Tibial nerve (tissue), 4 donors: Measurements from ENCODE around the gene SRPRB. TPM values are rescaled to one million over a fixed set of nuclear protein-coding genes. Genes with fewer than 3 reads are reported as not detected.

Experiments used
- DNase-seq, 2 donors: peaks; one replicate each; pipeline ENCODE4 v3.0.0-alpha.2; 2019; ENCODE audit warnings: low spot score in 2 of 2
- H3K27ac ChIP-seq, 4 donors: fragments of 200-600 bp; sonication (generic) in 3 of 4; one replicate each; pipeline ENCODE4 v1.5.1; 2017 to 2019; ENCODE audit warnings: mild to moderate bottlenecking in 1 of 4
- H3K27me3 ChIP-seq, 2 donors: fragments of 200-600 bp; sonication (generic) in 1 of 2; one replicate each; pipeline versions ENCODE4 v1.5.1 to v1.6.0; 2017 to 2019
- H3K36me3 ChIP-seq, 3 donors: fragments of 200-600 bp; sonication (generic); one replicate each; pipeline ENCODE4 v1.5.1; 2018 to 2019
- H3K4me1 ChIP-seq, 4 donors: fragments of 200-600 bp; sonication (generic) in 3 of 4; one replicate each; pipeline ENCODE4 v1.5.1; 2017 to 2019
- H3K4me3 ChIP-seq, 4 donors: fragments of 200-600 bp; sonication (generic) in 3 of 4; one replicate each; pipeline ENCODE4 v1.5.1; 2017 to 2019; ENCODE audit warnings: mild to moderate bottlenecking in 1 of 4, moderate library complexity in 1 of 4
- H3K9me3 ChIP-seq, 4 donors: fragments of 200-600 bp; sonication (generic) in 3 of 4; one replicate each; pipeline ENCODE4 v1.5.1; 2017 to 2019
- EP300 ChIP-seq, 2 donors: sonication (generic); formaldehyde crosslinking; IDR thresholded peaks; one replicate each; pipeline ENCODE4 v1.6.1; 2017; ENCODE audit warnings: antibody characterized with exemption in 2 of 2, mild to moderate bottlenecking in 1 of 2
- POLR2A ChIP-seq, 2 donors: fragments of 450-650 bp; IDR thresholded peaks; one replicate each; pipeline ENCODE4 v1.6.1; 2017; ENCODE audit warnings: antibody characterized with exemption in 2 of 2, mild to moderate bottlenecking in 2 of 2, moderate library complexity in 2 of 2
- WGBS, 2 donors: methylation state at CpG; one replicate each; pipeline ENCODE4 v1.1.5; 2018; 5-methylcytosine and 5-hydroxymethylcytosine counted together
- total RNA-seq, 4 donors: library from RNA; depleted of rRNA; stranded (reverse); fragments of >200 nt; gene quantifications; one replicate each; pipeline ENCODE4 v1.1.0, GENCODE V29; 2016
- TF ChIP-seq, protein P1 (sequence below), 5 experiments: fragments of 200-600 bp in 3 of 5; fragments of 450-650 bp in 2 of 5; sonication (generic) in 3 of 5; IDR thresholded peaks; one replicate each; pipeline ENCODE4 v1.5.1; 2016 to 2019; ENCODE audit warnings: antibody characterized with exemption in 5 of 5, mild to moderate bottlenecking in 3 of 5, moderate library complexity in 2 of 5

The SRPRB gene
- total RNA-seq, 4 donors from 2014 or later, result 14.3 to 19.7 (median 18.0) TPM

DNA sequence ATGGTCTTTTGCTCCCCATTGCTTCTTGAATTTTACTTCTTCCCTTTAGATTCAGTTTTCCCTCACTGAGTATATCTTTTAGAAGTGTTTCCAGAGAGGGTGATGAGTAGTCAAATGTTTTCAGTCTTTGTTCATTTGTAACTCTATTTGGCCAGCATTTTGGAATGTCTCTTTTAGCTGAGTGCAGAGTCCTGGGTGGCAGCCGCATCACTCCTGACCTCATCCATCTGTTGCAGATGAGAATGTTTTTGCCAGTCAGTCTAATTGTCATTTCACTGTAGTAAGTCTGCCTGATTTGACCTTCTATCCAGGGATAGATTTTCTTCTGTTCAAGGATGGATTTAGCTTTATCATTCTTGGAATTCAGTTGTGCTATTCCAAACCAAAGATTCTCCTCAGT lies 7.3 kb downstream of the SRPRB start:
- H3K4me3 ChIP-seq, result no peak overlapping the region
- no peak for DNase-seq
- H3K9me3 ChIP-seq, result no peaks in the 10 kb centered on the region
- peaks cover 0 to 88% (median 5%) of the 10 kb centered on the region in 3 donors for H3K36me3 ChIP-seq
- no peaks in the 10 kb centered on the region for H3K4me1 ChIP-seq
- TF ChIP-seq EP300 (IDR thresholded peaks at IDR 0.05) (no peak), POLR2A (IDR thresholded peaks at IDR 0.05) (no peak)
- TF ChIP-seq, protein P1, sequence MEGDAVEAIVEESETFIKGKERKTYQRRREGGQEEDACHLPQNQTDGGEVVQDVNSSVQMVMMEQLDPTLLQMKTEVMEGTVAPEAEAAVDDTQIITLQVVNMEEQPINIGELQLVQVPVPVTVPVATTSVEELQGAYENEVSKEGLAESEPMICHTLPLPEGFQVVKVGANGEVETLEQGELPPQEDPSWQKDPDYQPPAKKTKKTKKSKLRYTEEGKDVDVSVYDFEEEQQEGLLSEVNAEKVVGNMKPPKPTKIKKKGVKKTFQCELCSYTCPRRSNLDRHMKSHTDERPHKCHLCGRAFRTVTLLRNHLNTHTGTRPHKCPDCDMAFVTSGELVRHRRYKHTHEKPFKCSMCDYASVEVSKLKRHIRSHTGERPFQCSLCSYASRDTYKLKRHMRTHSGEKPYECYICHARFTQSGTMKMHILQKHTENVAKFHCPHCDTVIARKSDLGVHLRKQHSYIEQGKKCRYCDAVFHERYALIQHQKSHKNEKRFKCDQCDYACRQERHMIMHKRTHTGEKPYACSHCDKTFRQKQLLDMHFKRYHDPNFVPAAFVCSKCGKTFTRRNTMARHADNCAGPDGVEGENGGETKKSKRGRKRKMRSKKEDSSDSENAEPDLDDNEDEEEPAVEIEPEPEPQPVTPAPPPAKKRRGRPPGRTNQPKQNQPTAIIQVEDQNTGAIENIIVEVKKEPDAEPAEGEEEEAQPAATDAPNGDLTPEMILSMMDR (IDR thresholded peaks at IDR 0.05), result no peak
- H3K27ac ChIP-seq, result no peak overlapping the region
- H3K27me3 ChIP-seq, result no peaks in the 10 kb centered on the region
- 65 to 71% methylated on average over 1 of the region's 1 CpG for WGBS, 2 donors

DNA sequence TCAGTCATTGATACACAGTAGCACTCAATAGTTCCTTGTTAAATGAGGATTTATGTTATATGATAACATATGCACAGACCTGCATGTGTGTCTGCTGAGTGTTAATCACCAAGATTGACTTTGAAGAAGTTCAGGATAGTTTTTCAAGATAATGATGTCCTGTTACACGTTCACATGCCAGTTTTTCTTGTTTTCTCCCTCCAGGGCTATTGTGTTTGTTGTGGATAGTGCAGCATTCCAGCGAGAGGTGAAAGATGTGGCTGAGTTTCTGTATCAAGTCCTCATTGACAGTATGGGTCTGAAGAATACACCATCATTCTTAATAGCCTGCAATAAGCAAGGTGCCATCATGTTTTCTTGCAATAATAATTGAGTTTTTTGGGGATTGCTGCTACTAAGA lies 9.8 kb downstream of the SRPRB start:
- WGBS, 2 donors, result 78 to 84% methylated on average over 2 of the region's 2 CpGs
- DNase-seq, result no peak
- peaks cover 0 to 82% (median 8%) of the 10 kb centered on the region in 3 donors for H3K36me3 ChIP-seq
- H3K27ac ChIP-seq, result no peak overlapping the region
- TF ChIP-seq EP300 (IDR thresholded peaks at IDR 0.05), result no peak
- TF ChIP-seq, protein P1 (IDR thresholded peaks at IDR 0.05), result no peak
- no peak for TF ChIP-seq POLR2A (IDR thresholded peaks at IDR 0.05)
- H3K4me1 ChIP-seq, result no peaks in the 10 kb centered on the region
- H3K4me3 ChIP-seq, result no peak overlapping the region
- H3K9me3 ChIP-seq, result no peaks in the 10 kb centered on the region
- no peaks in the 10 kb centered on the region for H3K27me3 ChIP-seq

DNA sequence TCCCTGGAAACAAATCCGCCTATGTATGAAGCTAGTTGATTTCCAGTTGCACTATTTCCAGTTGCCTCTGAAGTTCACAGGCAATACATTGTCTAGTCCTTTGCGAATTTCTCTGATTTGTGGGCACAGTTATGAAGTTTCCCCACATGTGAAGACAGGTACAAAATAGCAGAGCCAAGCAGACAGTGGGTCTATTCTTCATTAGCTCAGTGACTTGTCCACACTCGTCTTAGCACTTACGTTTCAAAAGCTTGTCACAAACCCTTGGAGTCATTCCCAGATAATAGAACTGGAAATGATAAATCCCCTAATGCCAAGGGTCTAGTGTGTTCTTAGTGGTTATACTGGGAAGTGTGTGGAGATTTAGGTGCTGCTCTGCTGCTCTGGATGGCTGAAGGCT lies 14.5 kb downstream of the SRPRB start:
- no peak overlapping the region for H3K4me3 ChIP-seq
- H3K27ac ChIP-seq, result no peak overlapping the region
- H3K27me3 ChIP-seq, result no peaks in the 10 kb centered on the region
- TF ChIP-seq, protein P1 (IDR thresholded peaks at IDR 0.05), result no peak
- no peak for TF ChIP-seq POLR2A (IDR thresholded peaks at IDR 0.05)
- no peak for TF ChIP-seq EP300 (IDR thresholded peaks at IDR 0.05)
- H3K36me3 ChIP-seq, result peaks cover 0 to 84% (median 8%) of the 10 kb centered on the region in 3 donors
- H3K4me1 ChIP-seq, result peaks cover 0 to 2% (median 0%) of the 10 kb centered on the region in 4 donors
- WGBS, 2 donors, result 91 to 94% methylated on average over 4 of the region's 4 CpGs
- no peaks in the 10 kb centered on the region for H3K9me3 ChIP-seq
- no peak for DNase-seq

DNA sequence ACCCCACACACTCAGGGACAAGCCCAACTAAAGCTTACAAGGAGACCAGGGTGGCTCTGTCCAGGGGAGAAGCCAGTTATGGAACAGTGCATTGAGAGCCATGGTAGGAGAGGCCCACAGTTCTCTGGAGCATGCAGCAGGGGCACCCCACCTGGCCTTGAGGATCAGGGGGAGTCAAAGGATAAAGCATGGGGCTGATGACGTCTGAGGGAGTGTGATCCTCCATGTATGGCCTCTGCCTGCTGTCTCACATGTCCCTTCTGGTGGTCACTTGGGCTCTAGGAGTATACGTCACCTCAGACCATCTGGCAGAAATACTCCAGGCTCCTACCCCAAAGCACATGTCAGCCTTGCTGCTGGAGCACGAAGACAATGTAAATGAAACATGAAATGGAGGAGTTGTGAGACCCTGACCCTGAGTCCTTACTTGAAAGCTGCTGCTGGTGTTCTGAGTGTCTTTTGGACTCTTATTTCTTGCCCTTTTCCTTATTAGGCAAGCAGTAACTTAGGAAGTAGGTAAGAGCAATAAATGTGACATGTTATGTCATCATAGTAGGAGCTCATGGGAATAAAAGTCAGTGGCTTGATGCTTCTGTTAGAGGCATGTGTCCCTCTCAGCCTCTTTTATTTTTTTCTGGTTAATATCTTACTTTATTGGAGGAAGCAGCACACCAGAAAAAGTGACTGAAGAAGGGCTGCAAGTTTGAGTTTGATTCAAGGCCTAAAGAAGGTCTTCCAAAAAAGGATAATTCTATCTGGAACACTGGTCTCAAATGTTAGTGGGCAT lies 15.5 kb downstream of the SRPRB start:
- H3K4me3 ChIP-seq, result no peak overlapping the region
- no peak for TF ChIP-seq POLR2A (IDR thresholded peaks at IDR 0.05)
- TF ChIP-seq EP300 (IDR thresholded peaks at IDR 0.05), result no peak
- TF ChIP-seq, protein P1 (IDR thresholded peaks at IDR 0.05), result no peak
- 84 to 89% methylated on average over 3 of the region's 3 CpGs for WGBS, 2 donors
- peak overlapping the region in 1 of 4 donors; percentile 9 for H3K27ac ChIP-seq
- DNase-seq, result no peak
- no peaks in the 10 kb centered on the region for H3K9me3 ChIP-seq
- H3K27me3 ChIP-seq, result no peaks in the 10 kb centered on the region
- peaks cover 0 to 2% (median 0%) of the 10 kb centered on the region in 4 donors for H3K4me1 ChIP-seq
- peaks cover 0 to 82% (median 8%) of the 10 kb centered on the region in 3 donors for H3K36me3 ChIP-seq
